Heart right ventricle (tissue), 16 donors: ENCODE results near the gene CYP46A1. TPM values are rescaled to one million over a fixed set of nuclear protein-coding genes. Genes with fewer than 3 reads are reported as not detected.
"Not testable (repeated sequence)": the region's sequence is repeated elsewhere in the genome, so short reads cannot be mapped to it uniquely, and the experiment has no call there.

Experiments
- ATAC-seq, 8 donors: fragments of 200-7000 bp; cut with Tn5 transposase; one replicate each; pipeline ENCODE4 v1.9.1; 2020; ENCODE audit warnings: mild to moderate bottlenecking in 8 of 8, moderate library complexity in 8 of 8, moderate number of reproducible peaks in 1 of 8
- DNase-seq, 2 donors: peaks; one replicate each; pipeline ENCODE4 v3.0.0-alpha.2; 2020
- H3K27ac ChIP-seq, 10 donors: fragments of 200-600 bp; sonication (generic) in 2 of 10; one replicate each; pipeline versions ENCODE4 v1.5.0 to v1.8.0; 2020 to 2022; ENCODE audit warnings: mild to moderate bottlenecking in 3 of 10
- H3K27me3 ChIP-seq, 7 donors: fragments of 200-600 bp; one replicate each; pipeline ENCODE4 v1.8.0; 2021 to 2022; ENCODE audit warnings: mild to moderate bottlenecking in 2 of 7
- H3K36me3 ChIP-seq, 9 donors: fragments of 200-600 bp; sonication (generic) in 1 of 9; one replicate each; pipeline versions ENCODE4 v1.5.0 to v1.8.0; 2020 to 2022; ENCODE audit warnings: mild to moderate bottlenecking in 2 of 9
- H3K4me1 ChIP-seq, 9 donors: fragments of 200-600 bp; sonication (generic) in 1 of 9; one replicate each; pipeline versions ENCODE4 v1.5.0 to v1.8.0; 2020 to 2022; ENCODE audit warnings: mild to moderate bottlenecking in 4 of 9
- H3K4me3 ChIP-seq, 10 donors: fragments of 200-600 bp; sonication (generic) in 2 of 10; one replicate each; pipeline versions ENCODE4 v1.5.0 to v1.8.0; 2020 to 2022; ENCODE audit warnings: mild to moderate bottlenecking in 7 of 10, moderate library complexity in 2 of 10
- H3K9me3 ChIP-seq, 11 donors: fragments of 200-600 bp in 10 of 11; sonication (generic) in 2 of 11; one replicate each; pipeline versions ENCODE4 v1.5.0 to v1.8.0; 2013 to 2022; ENCODE audit warnings: mild to moderate bottlenecking in 2 of 11, control low read depth in 1 of 11, moderate library complexity in 1 of 11
- CTCF ChIP-seq, 9 donors: fragments of 200-600 bp; sonication (generic) in 2 of 9; IDR thresholded peaks; one replicate each; pipeline versions ENCODE4 v1.5.0 to v1.8.0; 2021 to 2022; ENCODE audit warnings: antibody characterized with exemption in 9 of 9, mild to moderate bottlenecking in 5 of 9, moderate library complexity in 1 of 9
- WGBS, 2 donors: extraction: QIAGEN DNeasy Blood & Tissue Kit; methylation state at CpG; one replicate each; pipeline ENCODE4 v1.1.7; 2013; ENCODE audit warnings: inconsistent platforms in 1 of 2; 5-methylcytosine and 5-hydroxymethylcytosine counted together
- intact Hi-C, 10 donors: fragments of 100-400 bp; cut with DNase I; formaldehyde crosslinking; loops; one replicate each; pipeline versions ENCODE4 v1.11.1 to v1.14.2; 2022
- polyA plus RNA-seq, 2 donors: library from polyadenylated mRNA; stranded (reverse); fragments of 200-250 nt; gene quantifications; one replicate each; pipeline ENCODE4 v1.2.3, GENCODE V29; 2013
- total RNA-seq, 10 donors: library from RNA; stranded (reverse); fragmentation: NEBNext Ultra II Directional in 3 of 10; extraction: Animal tissue kit (Norgen Biotek cat#: 25700) in 3 of 10; gene quantifications; one replicate each; pipeline versions ENCODE4 v1.2.1 to v1.2.4, GENCODE V29; 2021 to 2023
- donor health status: Arrhythmogenic right ventricular cardiomyopathy.
- donor health status: ischemic (EF 13 %, LVEDD 7.1; RV severe dilation, severe dysfunction).
- donor health status: healthy with polysubstance abuse.
- donor health status: DM: no; HTN: yes; CAD: no.
- donor health status: DM: no; HTN: no; CAD: no.
- donor health status: ischemic (EF 25% LVEDD 6.9; RV normal size, moderate dysfunction).
- donor health status: ischemic (EF 25% LVEDD 5.7; RV mildly dilated, moderate dysfunction).
- donor health status: healthy.
- donor health status: DM: yes; HTN: yes; CAD: no.
- donor health status: Ischemic cardiomyopathy.
- donor health status: ischemic (EF 35%, LVEDD 5.7; RV mildly dilated, moderate dysfunction).
- donor health status: nonischemic (EF 11% LVEDD 7.7; RV severe dilation, severe dysfunction).
- donor health status: DM: yes; HTN: yes; CAD: no.
- donor health status: PGD.
- donor health status: ischemic (EF 29% LVEDD 5.4; RV normal size, mild dysfunction).
- donor health status: nonischemic (EF 23%, LVEDD 6.1; RV moderate dilation, normal function).

CYP46A1 gene
- total and polyA plus RNA-seq, 12 donors = 1.5 to 6.1 (median 3.5) TPM

GRCh38 chr14:99660794-99661193, 23.3 kb upstream of the CYP46A1 start:
- Histone ChIP-seq H3K9me3 (no peaks in the 10 kb centered on the region), H3K27ac (no peak overlapping the region), H3K4me1 (peaks cover 0 to 6% (median 0%) of the 10 kb centered on the region in 9 donors), H3K4me3 (no peak overlapping the region), H3K36me3 (peaks cover 0 to 38% (median 0%) of the 10 kb centered on the region in 9 donors), H3K27me3 (peaks cover 5 to 46% (median 23%) of the 10 kb centered on the region in 7 donors)
- intact Hi-C loops = loop anchor here in 1 of 10 donors (10.0 kb wide), 1 partner anchor 414 kb away; no protein-coding TSS in a partner anchor
- DNase-seq = no peak
- no peak for ATAC-seq
- WGBS, 2 donors = 79 to 88% methylated on average over 4 of the region's 4 CpGs
- TF ChIP-seq CTCF (IDR thresholded peaks at IDR 0.05) = no peak

DNA sequence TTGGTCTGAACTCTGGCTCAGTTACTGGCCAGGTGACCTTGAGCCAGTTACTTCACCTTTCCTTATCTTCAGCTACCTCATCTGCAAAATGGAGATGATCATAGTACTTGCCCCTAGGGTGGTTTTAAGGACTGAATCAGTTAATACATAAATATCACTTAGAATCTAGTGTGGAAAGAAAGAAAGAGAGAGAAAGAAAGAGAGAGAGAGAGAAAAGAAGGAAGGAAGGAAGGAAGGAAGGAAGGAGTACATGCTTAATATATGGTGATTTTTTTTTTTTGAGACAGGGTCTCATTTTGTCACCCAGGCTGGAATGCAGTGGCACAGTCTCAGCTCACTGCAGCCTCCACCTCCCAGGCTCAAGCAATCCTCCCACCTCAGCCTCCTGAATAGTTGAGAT, 22.9 kb upstream of the CYP46A1 start:
- not testable (repeated sequence) for ATAC-seq, H3K4me3 ChIP-seq, H3K9me3 ChIP-seq, DNase-seq, H3K4me1 ChIP-seq, H3K27ac ChIP-seq
- Histone ChIP-seq H3K36me3 (peaks cover 0 to 40% (median 0%) of the 10 kb centered on the region in 9 donors), H3K27me3 (peaks cover 5 to 44% (median 23%) of the 10 kb centered on the region in 7 donors)
- intact Hi-C loops = loop anchor here in 1 of 10 donors (10.0 kb wide), 1 partner anchor 414 kb away; no protein-coding TSS in a partner anchor

- DNase-seq (no peak), ATAC-seq (no peak)
- Histone ChIP-seq H3K36me3 (peaks cover 0 to 51% (median 0%) of the 10 kb centered on the region in 9 donors), H3K27me3 (peaks cover 5 to 41% (median 23%) of the 10 kb centered on the region in 7 donors), H3K4me3 (no peak overlapping the region), H3K27ac (no peak overlapping the region), H3K9me3 (no peaks in the 10 kb centered on the region), H3K4me1 (peaks cover 0 to 6% (median 0%) of the 10 kb centered on the region in 9 donors)
- intact Hi-C loops = loop anchor here in 1 of 10 donors (10.0 kb wide), 1 partner anchor 412 kb away; no protein-coding TSS in a partner anchor
- no peak for TF ChIP-seq CTCF (IDR thresholded peaks at IDR 0.05)
- 93 to 94% methylated on average over 10 of the region's 10 CpGs for WGBS, 2 donors
Measured at GRCh38 chr14:99662846-99663245, 21.3 kb upstream of the CYP46A1 start.

DNA sequence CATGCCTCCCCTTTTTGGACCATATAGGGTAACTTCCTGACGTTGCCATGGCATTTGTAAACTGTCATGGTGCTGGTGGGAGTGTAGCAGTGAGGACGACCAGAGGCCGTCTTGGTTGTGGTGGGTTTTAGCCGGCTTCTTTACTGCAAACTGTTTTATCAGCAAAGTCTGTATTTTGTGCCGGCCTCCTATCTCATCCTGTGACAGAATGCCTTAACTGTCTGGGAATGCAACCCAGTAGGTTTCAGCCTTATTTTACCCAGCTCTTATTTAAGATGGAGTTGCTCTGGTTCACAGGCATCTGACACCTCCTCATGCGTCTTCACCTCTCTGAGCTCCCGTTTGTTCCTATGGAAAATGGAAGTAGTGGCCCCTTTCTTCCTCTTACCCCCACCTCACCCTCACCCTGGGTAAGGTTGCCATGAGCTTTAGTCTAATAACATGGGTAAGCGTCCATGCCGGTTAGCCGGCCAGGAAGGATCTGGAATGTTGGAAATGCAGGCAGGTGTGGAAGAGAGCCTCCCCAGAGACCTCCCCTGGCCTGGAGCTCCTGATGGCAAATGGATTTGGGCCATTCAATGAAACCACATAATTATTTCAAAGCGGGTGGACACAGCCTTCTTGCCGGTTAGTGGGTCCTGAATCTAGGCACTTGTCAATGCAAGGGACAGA, 20.6 kb upstream of the CYP46A1 start:
- ATAC-seq = no peak
- no peak overlapping the region for H3K27ac ChIP-seq
- H3K36me3 ChIP-seq = peaks cover 0 to 57% (median 0%) of the 10 kb centered on the region in 9 donors
- H3K27me3 ChIP-seq = peaks cover 5 to 35% (median 23%) of the 10 kb centered on the region in 7 donors
- no peaks in the 10 kb centered on the region for H3K9me3 ChIP-seq
- 82 to 84% methylated on average over 12 of the region's 12 CpGs for WGBS, 2 donors
- TF ChIP-seq CTCF (IDR thresholded peaks at IDR 0.05) = no peak
- peaks cover 0 to 6% (median 0%) of the 10 kb centered on the region in 9 donors for H3K4me1 ChIP-seq
- DNase-seq = no peak
- no peak overlapping the region for H3K4me3 ChIP-seq
- intact Hi-C loops = loop anchor here in 1 of 10 donors (10.0 kb wide), 1 partner anchor 411 kb away; no protein-coding TSS in a partner anchor
